NCI-H524 treated with DMSO at 0.1 percent for 48 hours (cell line): Measurements from ENCODE around the gene NPBWR2.

Experiments used
- DNase-seq: peaks from one replicate; lab custom pipeline; 2025; lab: John Stamatoyannopoulos, UW

Gene NPBWR2

GRCh38 chr20:64106981-64107735 lies at the start of gene NPBWR2:
TSS of gene NPBWR2 (minus strand) at chr20:64107565. CDS start at chr20:64106831, 734 bp downstream.
- DNase-seq, result no peak

- DNase-seq, result no peak
Observed at GRCh38 chr20:64156136-64156885, 48.9 kb upstream of the NPBWR2 start.

- peak; percentile 31 for DNase-seq
Observed at GRCh38 chr20:64155258-64156135, 48.1 kb upstream of the NPBWR2 start.

- no peak for DNase-seq
Observed at GRCh38 chr20:64154590-64155257, 47.4 kb upstream of the NPBWR2 start.

- DNase-seq, result no peak
Observed at GRCh38 chr20:64153861-64154589, 46.7 kb upstream of the NPBWR2 start.

GRCh38 chr20:64153410-64153809 lies 46.0 kb upstream of the NPBWR2 start:
- no peak for DNase-seq

GRCh38 chr20:64152906-64153305 lies 45.5 kb upstream of the NPBWR2 start:
- DNase-seq, result no peak

- DNase-seq, result no peak
Observed at GRCh38 chr20:64151633-64152530, 44.5 kb upstream of the NPBWR2 start.

GRCh38 chr20:64150756-64151632 lies 43.6 kb upstream of the NPBWR2 start:
- DNase-seq, result no peak

- no peak for DNase-seq
Observed at GRCh38 chr20:64149809-64150560, 42.6 kb upstream of the NPBWR2 start.

- DNase-seq, result no peak
Observed at GRCh38 chr20:64149141-64149540, 41.8 kb upstream of the NPBWR2 start.

- DNase-seq, result no peak
Observed at GRCh38 chr20:64148581-64148980, 41.2 kb upstream of the NPBWR2 start.

- no peak for DNase-seq
Observed at GRCh38 chr20:64146936-64147477, 39.6 kb upstream of the NPBWR2 start.

- peak; percentile 77 for DNase-seq
Observed at GRCh38 chr20:64146301-64146935, 39.1 kb upstream of the NPBWR2 start.

GRCh38 chr20:64145458-64146300 lies 38.3 kb upstream of the NPBWR2 start:
- DNase-seq, result no peak

GRCh38 chr20:64144144-64144912 lies 37.0 kb upstream of the NPBWR2 start:
- DNase-seq, result no peak
